HG02588 (cell line): ENCODE results near the gene TUBA1C.
"Not testable (repeated sequence)": the region's sequence is repeated elsewhere in the genome, so short reads cannot be mapped to it uniquely, and the experiment has no call there.

Source experiments
- ATAC-seq: cut with Tn5 transposase; IDR thresholded peaks from one replicate; pipeline ENCODE4 v1.9.1; 2021; ENCODE audit warnings: mild to moderate bottlenecking, moderate library complexity; ENCODE audit not compliant: unreplicated experiment

TUBA1C gene

GRCh38 chr12:49305762-49306510 is 41.1 kb downstream of the TUBA1C start:
- no peak for ATAC-seq

- no peak for ATAC-seq
Observed at GRCh38 chr12:49309386-49309785, 44.5 kb downstream of the TUBA1C start.

- not testable (repeated sequence) for ATAC-seq
Observed at GRCh38 chr12:49310451-49311000, 45.6 kb downstream of the TUBA1C start.

GRCh38 chr12:49314811-49315210 is 49.9 kb downstream of the TUBA1C start:
- no peak for ATAC-seq

GRCh38 chr12:49317118-49317517 is 52.2 kb downstream of the TUBA1C start:
- ATAC-seq, result not testable (repeated sequence)

- ATAC-seq, result not testable (repeated sequence)
Observed at GRCh38 chr12:49320411-49321103, 55.7 kb downstream of the TUBA1C start.

GRCh38 chr12:49322367-49322707 is 57.5 kb downstream of the TUBA1C start:
- ATAC-seq, result no peak

- peak; percentile 97 for ATAC-seq
Observed at GRCh38 chr12:49322708-49323523, 58.0 kb downstream of the TUBA1C start, which contains the start of gene TROAP. TSS of gene TROAP (plus strand) at chr12:49323255. CDS start at chr12:49323609, 354 bp downstream.

- no peak for ATAC-seq
Observed at GRCh38 chr12:49323524-49324097, 58.7 kb downstream of the TUBA1C start.
